NCI-H2227 treated with DMSO at 0.1 percent for 48 hours (cell line): Measurements from ENCODE around the gene GOLGA3.
A peak's percentile ranks its signal among the peaks of the same experiment; 100 is the strongest.
"Not testable (repeated sequence)": the region's sequence is repeated elsewhere in the genome, so short reads cannot be mapped to it uniquely, and the experiment has no call there.

Experiments used
- DNase-seq: peaks from one replicate; lab custom pipeline; 2025; lab: John Stamatoyannopoulos, UW

The GOLGA3 gene, protein sequence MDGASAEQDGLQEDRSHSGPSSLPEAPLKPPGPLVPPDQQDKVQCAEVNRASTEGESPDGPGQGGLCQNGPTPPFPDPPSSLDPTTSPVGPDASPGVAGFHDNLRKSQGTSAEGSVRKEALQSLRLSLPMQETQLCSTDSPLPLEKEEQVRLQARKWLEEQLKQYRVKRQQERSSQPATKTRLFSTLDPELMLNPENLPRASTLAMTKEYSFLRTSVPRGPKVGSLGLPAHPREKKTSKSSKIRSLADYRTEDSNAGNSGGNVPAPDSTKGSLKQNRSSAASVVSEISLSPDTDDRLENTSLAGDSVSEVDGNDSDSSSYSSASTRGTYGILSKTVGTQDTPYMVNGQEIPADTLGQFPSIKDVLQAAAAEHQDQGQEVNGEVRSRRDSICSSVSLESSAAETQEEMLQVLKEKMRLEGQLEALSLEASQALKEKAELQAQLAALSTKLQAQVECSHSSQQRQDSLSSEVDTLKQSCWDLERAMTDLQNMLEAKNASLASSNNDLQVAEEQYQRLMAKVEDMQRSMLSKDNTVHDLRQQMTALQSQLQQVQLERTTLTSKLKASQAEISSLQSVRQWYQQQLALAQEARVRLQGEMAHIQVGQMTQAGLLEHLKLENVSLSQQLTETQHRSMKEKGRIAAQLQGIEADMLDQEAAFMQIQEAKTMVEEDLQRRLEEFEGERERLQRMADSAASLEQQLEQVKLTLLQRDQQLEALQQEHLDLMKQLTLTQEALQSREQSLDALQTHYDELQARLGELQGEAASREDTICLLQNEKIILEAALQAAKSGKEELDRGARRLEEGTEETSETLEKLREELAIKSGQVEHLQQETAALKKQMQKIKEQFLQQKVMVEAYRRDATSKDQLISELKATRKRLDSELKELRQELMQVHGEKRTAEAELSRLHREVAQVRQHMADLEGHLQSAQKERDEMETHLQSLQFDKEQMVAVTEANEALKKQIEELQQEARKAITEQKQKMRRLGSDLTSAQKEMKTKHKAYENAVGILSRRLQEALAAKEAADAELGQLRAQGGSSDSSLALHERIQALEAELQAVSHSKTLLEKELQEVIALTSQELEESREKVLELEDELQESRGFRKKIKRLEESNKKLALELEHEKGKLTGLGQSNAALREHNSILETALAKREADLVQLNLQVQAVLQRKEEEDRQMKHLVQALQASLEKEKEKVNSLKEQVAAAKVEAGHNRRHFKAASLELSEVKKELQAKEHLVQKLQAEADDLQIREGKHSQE (N-terminal part only)

DNA sequence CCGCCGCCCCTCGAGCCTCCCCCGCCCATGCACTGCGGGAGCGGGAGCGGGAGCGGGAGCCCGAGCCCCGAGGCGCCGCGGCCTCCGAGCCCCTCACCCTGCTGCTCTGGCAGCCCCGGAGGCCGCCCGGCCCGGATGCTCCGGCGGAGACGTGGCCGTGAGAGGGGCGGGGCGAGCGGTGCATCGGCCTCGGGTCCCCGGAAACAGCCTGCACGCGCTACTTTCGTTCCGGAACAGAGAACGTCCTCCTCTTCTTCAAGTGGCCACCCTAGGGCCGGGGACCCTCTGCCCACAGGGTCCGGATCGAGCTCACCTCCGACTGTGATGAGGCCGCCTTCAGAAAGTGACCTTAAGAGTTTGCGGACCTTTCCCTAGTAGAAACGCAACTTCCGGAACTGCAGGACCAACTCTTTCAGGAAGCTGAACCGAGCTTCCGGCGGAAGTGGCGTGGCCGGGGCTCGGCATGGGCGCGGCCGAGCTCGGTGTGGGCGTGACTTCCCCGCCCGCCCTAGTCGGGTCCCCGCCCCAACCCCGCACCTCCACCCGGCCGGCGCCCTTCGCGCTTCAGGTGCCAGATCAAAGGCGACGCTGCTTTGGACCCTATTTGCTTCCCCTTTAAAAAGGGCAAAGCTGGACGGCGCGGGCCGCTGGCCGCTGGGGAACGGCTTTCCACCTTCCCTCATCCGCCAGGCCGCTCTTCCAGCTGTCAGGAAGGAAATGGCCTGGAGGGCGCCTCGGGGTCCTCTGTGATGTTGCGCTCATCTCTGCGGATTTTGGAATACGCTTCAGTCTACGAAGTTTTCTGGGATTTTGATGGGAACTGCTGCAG, at the start of gene GOLGA3:
GOLGA3 (minus strand) TSS at position 164 of the 829 bp plus-strand sequence. CDS start 6,741 bp downstream, outside the sequence.
- DNase-seq, result peak; percentile 90

DNA sequence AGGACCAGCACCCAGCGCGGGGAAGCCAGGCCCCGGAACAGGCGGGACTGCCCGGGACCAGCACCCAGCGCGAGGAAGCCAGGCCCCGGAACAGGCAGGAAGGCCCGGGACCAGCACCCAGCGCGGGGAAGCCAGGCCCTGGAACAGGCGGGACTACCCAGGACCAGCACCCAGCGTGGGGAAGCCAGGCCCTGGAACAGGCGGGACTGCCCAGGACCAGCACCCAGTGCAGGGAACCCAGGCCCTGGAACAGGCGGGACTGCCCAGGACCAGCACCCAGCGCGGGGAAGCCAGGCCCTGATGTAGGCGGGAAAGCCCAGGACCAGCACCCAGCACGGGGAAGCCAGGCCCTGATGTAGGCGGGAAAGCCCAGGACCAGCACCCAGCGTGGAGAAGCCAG, 46.0 kb upstream of the GOLGA3 start:
- DNase-seq, result not testable (repeated sequence)

DNA sequence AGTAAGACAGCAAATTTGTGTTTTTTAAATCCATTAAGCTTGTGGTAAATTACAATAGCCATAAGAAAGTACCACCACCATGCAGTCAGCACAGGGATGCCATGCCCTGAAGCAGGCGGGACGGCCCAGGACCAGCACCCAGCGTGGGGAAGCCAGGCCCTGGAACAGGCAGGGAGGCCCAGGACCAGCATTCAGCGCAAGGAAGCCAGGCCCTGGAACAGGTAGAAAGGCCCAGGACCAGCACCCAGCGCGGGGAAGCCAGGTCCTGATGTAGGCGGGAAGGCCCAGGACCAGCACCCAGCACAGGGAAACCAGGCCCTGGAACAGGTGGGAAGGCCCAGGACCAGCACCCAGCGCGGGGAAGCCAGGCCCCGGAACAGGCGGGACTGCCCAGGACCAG, 45.5 kb upstream of the GOLGA3 start:
- DNase-seq, result no peak

DNA sequence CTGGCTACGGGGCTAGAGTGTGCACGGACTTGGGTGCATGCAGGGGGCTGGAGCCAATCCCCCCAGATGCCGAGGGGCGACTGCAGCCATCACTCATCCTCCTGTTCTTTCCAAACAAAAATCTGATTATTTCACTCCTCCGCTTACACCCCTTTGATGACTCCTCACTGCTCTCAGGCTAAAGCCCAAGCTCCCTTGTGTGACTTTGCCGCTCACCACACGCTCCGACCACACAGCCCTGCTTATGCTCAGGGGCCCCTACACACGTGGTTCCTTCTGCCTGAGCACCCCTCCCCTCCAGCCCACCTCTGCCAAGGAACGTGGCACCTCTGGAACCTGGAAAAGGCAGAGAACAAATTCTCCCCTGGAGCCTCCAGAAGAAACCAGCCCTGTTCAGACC, 45.1 kb upstream of the GOLGA3 start:
- no peak for DNase-seq

DNA sequence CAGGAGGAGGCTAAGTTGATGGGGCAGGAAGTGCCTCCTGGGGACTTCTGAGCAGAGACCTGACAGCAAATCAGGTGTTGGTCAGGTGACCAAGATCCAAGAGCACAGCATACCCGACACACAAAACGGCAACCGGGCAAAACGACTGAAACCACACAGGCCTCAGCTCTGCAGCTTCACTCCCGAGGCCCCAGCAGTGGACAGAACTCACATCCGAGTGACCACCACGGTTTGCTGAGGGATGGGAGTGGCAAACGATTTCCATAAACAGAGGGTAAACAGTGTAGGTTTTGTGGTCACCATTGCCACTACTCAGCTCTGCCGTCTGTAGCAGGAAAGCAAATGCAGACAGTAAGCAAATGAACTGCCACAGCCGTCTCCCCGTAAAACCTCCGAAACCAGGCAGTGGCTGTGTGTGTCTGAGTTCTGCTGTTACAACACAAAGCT, 44.3 kb upstream of the GOLGA3 start:
- DNase-seq, result no peak

DNA sequence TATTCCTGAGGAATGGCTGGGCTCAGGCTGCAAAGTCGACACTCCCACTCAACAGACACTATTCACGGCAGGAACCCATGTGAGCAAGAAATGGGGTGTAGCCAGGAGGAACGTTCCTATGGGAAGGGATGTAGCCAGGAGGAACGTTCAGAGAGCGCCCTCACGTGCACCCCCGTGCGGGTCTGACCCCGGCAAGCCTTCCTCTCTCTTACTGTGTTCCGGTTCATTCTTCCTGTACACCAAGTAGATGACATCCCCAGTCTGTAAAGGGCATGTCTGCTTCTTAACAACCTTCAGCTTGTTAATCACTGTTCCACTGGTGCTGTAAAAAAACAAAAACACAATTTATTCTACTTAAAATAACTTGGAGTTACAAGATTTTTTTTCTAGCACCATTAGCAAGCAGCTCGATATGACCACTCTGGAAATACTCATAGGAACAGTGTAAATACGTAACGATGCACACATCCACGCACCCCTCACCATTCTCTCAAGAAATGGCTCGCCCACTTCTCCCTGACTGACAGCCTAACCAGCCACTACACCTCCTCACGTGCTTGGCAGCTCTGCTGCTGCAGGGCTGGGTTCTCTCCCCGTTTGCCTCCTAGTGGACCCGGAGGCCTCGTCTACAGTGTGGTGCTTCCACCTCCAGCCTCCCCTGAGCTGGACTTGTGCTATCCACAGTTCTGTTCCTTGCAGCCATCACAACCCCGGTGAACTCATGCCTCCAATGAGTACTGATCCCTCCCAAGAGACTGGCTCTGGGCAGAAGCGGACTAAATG, 43.6 kb upstream of the GOLGA3 start:
- no peak for DNase-seq

DNA sequence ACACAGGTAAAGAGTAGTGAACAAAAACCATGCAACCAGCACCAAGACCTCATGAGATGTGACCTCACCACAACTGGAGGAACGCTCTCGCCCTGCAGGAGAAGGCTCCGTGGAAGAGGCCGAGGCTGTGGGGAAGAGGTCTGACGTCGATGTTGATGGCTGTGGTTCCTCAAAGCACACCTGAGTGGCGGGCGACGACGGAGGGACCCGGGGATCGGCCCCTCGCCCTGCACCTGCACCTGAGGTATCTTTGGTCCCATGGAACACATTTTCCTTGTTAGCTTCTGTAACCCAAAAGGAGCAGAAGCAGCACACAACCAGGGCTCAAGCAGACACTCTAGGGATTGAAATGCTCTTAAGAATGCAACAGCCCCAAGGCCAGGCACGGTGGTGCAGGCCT, 40.9 kb upstream of the GOLGA3 start:
- DNase-seq, result no peak

DNA sequence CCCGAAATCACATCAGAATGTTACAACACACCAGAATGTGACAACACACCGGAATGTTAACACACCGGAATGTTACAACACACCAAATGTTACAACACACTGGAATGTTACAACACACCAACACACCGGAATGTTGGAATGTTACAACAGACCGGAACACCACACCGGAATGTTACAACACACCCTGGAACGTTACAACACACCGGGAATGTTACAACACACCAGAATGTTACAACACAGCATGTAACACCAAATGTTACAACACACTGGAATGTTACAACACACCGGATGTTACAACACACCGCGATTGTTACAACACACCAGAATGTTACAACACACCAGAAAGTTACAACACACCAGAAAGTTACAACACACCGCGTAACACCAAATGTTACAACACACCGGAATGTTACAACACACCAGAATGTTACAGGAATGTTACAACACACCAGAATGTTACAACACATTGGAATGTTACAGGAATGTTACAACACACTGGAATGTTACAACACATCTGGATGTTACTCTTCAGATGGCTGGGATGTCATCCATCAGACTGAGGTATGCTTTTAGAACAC, 37.7 kb upstream of the GOLGA3 start:
- no peak for DNase-seq

DNA sequence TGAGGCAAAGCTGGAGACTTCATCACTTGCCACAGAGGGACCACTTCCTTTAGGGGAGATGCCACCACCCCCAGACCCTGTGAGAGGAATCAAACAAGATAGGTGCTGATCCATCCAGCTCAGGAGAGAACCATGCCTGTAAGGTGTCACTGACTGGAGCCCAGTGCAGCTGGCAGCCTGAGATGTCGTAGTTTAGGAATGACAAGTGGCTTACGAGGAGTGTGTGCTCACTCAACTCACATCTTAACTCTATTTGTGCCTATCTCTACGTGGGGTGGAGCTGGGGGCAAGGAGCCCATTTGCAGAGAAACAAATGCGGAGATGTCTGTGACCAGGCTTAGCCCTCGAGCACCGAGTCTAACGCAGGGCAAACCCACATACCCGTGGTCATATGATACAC, 32.9 kb upstream of the GOLGA3 start:
- DNase-seq, result no peak

DNA sequence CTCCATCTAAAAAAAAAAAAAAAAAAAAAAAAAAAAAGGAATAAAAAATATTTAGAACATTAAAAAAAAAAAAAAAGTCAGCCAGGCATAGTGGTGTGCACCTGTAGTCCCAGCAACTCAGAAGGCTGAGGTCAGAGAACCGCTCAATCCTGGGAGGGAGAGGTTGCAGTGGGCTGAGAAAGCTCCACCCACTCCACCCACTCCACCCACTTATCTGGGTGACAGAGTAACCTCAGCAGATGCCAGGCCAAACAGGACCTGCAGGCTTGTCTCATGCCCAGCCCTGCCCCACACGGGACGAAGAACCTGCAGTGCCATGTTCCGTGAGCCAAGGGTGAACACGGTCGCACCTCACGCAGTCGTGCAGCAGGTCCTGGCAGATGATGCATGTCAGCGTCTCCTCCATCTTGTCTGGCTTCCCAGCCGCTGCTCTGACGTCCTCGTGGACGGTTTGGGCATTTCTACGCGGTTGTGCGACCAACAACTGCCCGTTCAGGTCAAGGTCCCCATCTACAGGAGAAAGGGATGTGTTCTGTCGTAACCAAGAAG, 30.1 kb upstream of the GOLGA3 start:
- no peak for DNase-seq

DNA sequence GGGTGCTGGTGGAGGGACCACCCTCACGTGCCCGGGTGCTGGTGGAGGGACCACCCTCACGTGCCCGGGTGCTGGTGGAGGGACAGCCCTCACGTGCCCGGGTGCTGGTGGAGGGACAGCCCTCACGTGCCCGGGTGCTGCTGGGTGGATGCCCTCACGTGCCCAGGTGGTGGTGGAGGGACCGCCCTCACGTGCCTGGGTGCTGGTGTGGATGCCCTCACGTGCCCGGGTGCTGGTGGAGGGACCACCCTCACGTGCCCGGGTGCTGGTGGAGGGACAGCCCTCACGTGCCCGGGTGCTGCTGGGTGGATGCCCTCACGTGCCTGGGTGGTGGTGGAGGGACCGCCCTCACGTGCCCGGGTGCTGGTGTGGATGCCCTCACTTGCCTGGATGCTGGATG, 28.4 kb upstream of the GOLGA3 start:
- not testable (repeated sequence) for DNase-seq

DNA sequence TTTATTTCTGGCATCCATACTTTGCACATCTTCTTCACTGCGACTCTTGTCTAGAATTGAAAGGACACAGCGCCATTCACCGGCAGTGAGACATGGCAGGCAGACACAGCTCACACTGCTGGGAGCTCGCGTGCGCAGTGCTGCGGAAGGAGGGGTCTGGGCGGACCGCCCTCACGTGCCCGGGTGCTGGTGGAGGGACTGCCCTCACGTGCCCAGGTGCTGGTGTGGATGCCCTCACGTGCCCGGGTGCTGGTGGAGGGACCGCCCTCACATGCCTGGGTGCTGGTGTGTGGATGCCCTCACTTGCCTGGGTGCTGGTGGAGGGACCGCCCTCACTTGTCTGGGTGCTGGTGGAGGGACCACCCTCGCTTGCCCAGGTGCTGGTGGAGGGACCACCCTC, 27.9 kb upstream of the GOLGA3 start:
- DNase-seq, result no peak

DNA sequence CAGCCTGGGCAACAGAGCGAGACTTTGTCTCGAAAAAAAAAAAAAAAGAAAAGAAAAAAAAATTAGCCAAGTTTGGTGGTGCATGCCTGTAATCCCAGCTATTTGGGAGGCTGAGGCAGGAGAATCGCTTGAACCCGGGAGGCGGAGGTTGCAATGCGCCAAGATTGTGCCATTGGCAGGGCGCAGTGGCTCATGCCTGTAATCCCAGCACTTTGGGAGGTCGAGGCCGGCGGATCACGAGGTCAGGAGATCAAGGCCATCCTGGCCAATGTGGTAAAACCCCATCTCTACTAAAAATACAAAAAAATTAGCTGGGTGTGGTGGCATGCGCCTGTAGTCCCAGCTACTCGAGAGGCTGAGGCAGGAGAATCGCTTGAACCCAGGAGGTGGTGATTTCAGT, 26.5 kb upstream of the GOLGA3 start:
- DNase-seq, result not testable (repeated sequence)

DNA sequence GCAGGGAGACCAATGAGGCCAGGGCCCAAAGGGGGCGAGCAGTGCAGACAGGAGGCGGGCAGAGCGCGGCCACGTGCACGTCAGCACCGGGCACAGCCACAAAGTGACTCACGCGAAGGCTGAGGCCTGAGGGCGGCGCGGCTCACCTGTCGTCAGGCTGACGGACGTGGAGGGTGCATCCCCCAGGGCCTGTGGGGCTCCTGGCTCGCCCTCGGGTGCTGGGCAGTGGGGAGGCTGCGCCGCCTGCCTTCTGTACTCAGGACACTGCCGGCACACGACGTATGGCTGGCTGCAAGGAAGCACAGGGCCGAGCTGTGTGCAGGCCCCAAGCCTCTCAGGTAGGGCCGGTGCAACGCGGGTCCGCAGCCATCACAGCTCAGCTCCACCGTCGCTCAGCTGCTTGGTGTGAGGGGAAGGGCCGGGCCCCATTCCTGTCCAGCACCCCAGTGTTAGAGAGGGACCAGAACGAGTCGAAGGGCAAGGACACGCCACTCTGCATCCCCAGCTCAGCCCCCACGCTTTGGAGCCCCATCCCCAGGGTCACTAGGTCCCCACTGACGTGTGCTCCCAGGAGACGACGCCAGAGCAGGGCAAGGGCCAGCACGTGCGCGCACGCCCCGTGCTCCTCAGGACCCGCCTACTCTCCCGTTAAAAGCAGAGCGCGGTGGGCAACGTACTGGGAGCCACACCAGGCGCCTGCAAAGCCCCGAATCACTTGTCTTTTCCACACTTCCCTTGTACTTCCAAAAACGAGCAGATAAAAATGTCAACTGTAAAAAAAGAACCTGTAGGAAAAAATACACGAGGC, 24.8 kb upstream of the GOLGA3 start:
- DNase-seq, result no peak

DNA sequence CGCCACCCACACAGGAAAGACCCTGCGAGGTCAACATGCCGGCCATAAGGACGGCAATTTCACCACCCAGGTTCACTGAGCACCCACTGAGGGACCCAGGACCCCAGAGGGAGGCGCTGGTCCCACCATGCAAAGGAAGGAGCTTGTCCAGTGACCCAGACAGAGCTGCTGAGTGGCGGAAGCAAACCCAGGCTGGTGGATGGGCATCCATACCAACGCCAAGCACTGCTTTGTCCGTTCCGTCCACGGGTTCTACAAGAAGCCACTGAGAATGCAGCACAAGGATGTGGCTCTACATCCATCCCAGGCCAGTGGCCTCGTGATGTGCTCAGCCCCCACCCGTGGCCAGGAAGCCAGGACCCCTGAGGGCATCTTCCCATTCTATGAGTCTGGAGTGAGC, 23.8 kb upstream of the GOLGA3 start:
- no peak for DNase-seq

DNA sequence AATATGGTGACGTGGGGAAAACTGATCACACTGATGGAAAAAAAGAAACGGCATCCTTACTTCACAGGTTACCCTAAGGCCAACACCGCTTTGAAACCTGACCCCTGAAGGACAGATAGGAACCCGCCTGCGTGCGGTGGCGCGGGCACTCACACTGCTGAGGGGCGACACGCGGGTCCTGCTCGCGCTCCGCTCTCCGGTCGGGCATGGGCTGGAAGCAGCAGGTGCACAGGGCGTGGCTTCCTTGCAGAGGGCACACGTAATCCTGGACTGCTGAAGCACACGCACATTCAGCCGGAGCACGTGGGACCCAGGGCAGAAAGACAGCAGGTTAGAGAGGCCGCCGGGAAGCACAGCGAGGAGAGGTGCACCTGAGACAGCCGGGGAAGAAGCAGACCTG, 22.8 kb upstream of the GOLGA3 start:
- no peak for DNase-seq

DNA sequence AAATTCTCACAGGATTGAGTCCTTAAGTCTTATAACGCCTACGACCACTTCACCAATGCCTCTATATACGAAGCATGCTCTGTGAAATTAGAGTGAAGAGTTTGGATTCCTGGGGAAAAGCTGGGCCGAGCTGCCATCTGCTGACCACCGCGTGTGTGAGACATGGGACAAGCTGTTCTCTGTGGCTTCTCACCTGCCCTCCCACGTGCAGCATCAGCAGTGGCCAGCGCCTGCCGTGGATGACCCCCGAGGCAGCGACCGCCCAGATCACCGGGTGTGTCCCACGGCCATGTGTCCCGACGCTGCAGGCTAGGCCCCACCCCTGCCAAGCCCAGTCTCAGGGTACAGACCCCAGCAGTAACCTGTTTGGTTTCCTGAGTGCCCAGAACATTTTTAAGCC, 21.6 kb upstream of the GOLGA3 start:
- no peak for DNase-seq

DNA sequence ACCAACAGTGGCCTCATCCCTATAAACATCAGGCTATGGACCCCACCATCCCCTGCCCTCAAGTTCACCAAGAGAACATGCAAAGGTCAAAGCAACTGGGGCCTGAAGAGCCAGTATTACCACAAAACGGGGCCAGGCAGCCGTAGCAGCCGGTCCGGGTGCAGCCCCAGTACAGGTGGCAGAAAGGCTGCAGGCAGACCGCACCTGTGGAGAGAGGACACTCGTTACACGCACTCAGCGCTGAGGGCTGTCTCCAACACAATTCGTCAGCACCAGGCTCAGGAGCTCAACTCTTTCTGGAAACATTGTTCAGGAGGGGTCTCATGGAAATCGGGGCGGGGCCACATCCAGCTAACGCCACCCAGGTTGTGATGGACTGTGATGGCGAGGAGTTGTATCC, 19.9 kb upstream of the GOLGA3 start:
- DNase-seq, result no peak
